Stimulated activated CD8-positive, alpha-beta memory T cell treated with anti-CD3 and anti-CD28 coated beads, Interleukin-4, amount 100 ng/mL, for 4 hours (primary cell): ENCODE results near the gene LNP1.
"Not testable (repeated sequence)": the region's sequence is repeated elsewhere in the genome, so short reads cannot be mapped to it uniquely, and the experiment has no call there.

ENCODE experiments used
- DNase-seq, 2 donors: peaks; one replicate each; pipeline ENCODE4 v3.0.0-alpha.2; 2020; ENCODE audit warnings: low read depth in 2 of 2, low spot score in 1 of 2

LNP1 gene

GRCh38 chr3:100429187-100429716 is 27.9 kb downstream of the LNP1 start:
- no peak for DNase-seq

- DNase-seq = no peak
Measured at GRCh38 chr3:100436951-100437350, 35.6 kb downstream of the LNP1 start.

GRCh38 chr3:100437721-100438622 is 36.6 kb downstream of the LNP1 start:
- DNase-seq = no peak

GRCh38 chr3:100438623-100438974 is 37.3 kb downstream of the LNP1 start:
- no peak for DNase-seq

DNA sequence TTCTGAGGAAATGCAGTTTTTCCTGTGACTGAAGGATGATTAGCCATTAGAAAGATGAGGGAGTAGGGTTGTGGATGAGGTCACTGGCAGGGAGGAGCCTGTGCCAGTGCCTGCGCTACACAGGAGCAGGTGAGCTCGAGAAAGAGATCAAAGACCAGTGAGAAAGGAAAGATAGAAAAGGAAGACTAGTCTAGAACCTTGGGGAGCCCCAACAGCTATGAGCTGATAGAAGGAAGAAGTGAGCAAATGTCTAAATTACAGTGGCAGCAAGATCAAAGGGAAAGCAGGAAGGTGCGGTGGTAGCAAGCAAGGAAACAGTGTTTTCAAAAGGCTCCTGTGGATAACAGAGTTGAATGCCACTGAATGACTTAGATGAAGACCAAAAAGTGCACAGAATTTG is 39.6 kb downstream of the LNP1 start:
- DNase-seq = no peak

DNA sequence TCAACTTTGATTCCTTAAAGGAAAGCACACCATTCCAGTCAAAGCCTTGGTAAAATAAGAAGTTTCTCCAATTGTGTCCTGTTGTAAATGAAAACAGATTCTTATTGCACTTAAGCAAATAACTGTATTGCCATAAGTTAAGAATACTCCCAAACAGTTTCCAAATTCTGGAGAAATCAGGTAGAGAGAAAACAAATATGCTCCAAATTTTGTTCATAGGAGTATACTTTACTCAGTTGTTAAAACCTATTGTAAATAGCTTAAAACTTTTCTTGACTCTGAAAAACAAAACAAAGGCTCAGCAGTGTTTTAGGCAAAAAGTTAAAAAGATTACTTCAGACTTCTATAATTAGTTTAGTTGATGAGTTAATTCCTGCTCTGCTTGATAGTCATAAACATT is 42.4 kb downstream of the LNP1 start:
- no peak for DNase-seq

DNA sequence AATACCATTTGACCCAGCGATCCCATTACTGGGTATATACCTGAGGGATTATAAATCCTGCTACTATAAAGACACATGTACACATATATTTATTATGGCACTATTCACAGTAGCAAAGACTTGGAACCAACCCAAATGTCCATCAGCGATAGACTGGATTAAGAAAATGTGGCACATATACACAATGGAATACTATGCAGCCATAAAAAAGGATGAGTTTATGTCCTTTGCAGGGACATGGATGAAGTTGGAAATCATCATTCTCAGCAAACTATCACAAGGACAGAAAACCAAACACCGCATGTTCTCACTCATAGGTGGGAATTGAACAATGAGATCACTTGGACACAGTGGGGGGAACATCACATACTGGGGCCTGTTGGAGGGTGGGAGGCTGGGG is 45.7 kb downstream of the LNP1 start:
- not testable (repeated sequence) for DNase-seq

GRCh38 chr3:100448079-100448478 is 46.7 kb downstream of the LNP1 start:
- no peak for DNase-seq

DNA sequence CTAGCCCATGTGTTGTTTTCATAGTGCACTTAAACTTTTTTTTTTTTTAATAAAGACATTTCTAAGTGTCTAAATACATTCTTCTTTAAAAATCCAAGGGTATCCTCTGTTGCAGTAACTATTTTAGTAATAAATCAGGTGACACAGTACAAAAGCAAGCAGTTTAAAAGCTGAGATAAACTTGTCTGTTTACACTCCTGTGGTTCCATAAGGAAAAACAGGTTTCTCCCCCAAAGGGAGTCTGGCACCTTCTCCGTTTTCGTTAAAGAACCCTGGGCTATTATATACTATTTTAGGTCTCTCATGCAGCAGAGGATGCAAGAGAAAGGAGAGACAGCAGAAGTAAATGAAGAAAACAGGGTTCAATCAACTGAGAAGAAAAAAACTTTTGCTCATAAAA is 47.9 kb downstream of the LNP1 start:
- DNase-seq = no peak

DNA sequence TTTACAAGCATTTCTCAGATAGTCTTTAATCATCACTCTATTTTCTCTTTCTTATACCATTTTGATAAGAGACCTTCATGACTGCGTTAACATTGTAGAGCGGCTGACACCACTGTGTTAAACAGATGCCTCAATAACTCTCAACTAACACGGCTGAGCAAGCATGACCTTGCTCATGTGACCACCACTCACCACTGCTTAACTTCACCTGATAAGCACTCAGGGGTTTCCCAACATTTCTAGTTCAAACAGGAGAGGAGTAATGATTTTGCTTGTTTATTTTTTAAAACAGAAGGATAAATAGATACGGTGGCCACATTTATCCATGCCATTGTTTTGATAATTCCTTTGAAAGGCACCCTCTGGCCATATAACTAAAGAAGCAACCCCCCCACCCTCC is 53.3 kb downstream of the LNP1 start:
- no peak for DNase-seq

- DNase-seq = no peak
Measured at GRCh38 chr3:100455841-100456550, 54.7 kb downstream of the LNP1 start.

GRCh38 chr3:100456745-100457144 is 55.4 kb downstream of the LNP1 start:
- DNase-seq = no peak

DNA sequence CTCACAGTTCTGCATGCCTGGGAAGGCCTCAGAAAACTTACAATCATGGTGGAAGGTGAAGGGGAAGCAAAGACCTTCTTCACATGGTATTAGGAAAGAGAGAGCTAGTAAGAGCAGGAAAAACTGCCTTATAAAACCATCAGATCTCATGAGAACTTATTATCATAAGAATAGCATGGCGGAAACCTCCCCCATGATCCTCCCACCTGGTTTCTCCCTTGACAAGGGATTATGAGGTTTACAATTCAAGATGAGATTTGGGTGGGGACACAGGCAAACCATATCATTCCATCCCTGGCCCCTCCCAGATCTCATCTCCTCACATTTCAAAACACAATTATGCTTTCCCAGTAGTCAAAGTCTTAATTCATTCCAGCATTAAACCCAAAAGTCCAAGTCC is 56.5 kb downstream of the LNP1 start:
- DNase-seq = no peak

DNA sequence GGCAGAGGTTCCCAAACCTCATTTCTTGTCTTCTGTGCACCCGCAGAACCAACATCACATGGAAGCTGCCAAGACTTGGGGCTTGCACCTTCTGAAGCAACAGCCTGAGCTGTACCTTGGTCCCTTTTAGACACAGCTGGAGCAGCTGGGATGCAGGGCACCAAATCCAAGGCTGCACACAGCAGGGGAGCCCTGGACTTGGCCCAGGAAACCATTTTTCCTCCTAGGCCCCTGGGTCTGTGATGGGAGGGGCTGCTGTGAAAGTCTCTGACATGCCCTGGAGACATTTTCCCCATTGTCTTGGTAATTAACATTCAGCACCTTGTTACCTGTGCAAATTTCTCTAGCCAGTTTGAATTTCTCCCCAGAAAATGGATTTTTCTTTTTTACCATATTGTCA is 57.5 kb downstream of the LNP1 start:
- no peak for DNase-seq

DNA sequence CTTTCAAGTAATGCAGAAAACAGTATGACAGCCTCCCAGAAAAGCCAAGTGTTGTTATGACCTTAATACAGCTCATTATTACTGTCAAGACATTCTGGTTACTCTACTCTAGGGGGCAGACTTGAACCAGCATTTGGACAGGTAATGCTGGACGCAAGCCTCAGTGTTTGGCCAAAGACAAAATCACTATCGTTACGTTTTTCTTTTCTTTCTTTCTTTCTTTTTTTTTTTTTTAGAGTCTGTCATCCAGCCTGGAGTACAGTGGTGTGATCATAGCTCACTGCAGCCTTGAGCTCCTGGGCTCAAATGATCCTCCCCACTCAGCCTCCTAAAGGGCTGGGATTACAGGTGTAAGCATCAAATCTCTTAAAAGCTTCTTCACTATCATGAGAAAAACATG is 61.7 kb downstream of the LNP1 start:
- DNase-seq = no peak

DNA sequence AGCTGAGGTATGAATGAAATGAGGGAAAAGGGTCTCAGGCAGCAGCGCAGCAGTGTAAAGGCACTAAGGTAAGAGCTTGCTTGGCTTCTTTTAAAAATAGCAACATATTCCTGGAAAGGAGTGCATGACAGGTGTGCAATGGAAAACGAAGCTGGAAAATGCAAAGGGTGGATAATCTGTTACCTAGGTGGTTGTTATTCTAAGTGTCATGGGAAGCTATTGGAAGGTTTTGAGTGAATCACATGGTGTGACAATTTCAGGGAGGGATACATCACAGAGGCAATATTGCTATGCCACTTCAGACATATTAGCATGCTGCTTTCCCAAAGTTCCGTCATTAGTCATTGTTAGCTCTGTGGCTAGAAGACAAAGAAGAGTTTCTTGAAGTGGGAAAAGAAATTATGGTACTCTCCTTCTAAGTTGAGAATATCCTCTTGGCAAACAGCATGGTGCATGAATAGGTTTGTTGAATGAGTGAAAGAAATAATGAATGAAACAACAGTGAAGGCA is 62.4 kb downstream of the LNP1 start:
- no peak for DNase-seq

DNA sequence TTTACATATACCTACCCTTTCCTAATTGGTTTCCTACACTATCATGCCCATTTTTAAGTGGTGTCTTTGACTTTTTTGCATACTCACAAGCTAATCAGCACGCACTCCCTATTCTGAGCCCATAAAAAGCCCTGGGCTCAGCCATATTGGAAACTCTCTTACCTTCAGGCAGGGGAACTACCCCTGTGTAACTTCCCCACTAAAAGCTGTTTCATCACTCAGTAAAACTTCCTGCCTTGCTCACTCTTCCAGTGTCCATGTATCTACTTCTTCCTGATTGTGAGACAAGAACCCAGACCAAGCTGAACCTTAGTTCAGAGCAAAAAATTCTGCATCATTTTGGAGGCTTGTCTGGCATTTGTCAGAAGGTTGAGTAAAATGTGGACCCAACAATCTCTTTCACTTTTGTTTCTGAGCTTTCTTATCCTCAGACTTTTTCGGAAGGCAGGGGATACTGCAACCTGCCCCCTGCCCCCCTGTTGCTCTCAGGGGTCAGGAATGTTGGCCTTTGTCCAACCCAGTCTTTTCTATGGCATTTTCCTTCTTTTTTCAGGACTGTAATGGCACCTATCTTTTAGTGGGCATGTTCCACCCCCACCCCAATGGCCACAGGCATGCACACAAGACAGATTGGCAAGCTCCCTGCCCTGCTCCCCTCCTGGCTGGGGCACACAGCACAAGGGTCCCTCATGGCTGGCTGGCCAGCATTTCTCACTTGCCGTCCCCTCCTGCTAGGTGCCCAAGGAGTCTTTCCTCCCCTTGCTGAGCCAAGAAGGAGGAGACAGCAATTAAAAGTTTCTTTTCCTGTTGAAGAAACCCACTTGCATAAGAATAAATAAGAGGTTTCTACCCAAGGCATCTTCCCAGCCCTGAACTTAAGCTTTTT is 64.8 kb downstream of the LNP1 start:
- DNase-seq = no peak

GRCh38 chr3:100467133-100467532 is 65.8 kb downstream of the LNP1 start:
- no peak for DNase-seq

GRCh38 chr3:100468676-100469075 is 67.3 kb downstream of the LNP1 start:
- DNase-seq = no peak

GRCh38 chr3:100470951-100471350 is 69.6 kb downstream of the LNP1 start:
- no peak for DNase-seq

DNA sequence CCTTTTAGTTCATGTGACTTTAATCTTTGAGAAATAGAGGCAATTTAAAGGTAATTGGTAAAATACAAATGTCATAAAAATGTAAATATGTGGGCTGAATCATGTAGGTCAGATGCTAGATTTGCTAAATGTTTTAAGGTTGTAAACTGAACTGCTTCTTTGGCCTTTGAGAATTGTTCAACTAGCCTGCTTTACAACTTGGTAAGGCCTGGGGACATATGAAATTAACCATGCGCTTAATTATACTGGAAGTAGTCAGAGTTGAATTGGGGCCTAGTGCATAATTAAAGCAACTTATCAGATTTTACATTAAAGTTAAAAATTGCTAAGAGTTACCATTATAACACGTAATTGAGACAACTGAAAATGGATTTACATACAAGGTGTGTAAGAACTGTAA is 70.1 kb downstream of the LNP1 start:
- DNase-seq = no peak
